Panc1 (cell line): Measurements from ENCODE around the gene JHY. TPM values are rescaled to one million over a fixed set of nuclear protein-coding genes. Genes with fewer than 3 reads are reported as not detected.

ENCODE experiments used
- ATAC-seq: fragments of 200-7000 bp; cut with Tn5 transposase; 2 replicates; pipeline ENCODE4 v1.9.1; 2020; ENCODE audit warnings: mild to moderate bottlenecking, moderate library complexity
- BruUV-seq: library from RNA; stranded (reverse); fragments of 400-500 nt; replicated peaks from 2 replicates; lab custom pipeline; 2021; lab: Mats Ljungman, UMichigan
- CTCF ChIA-PET: fragments of 300-600 bp; sonication (Branson Sonifier 250); formaldehyde crosslinking; loops from one replicate; lab custom pipeline; 2022; ENCODE audit warnings: antibody characterized with exemption; lab: Charles Lee
- POLR2A ChIA-PET: fragments of 300-600 bp; sonication (Branson Sonifier 250); formaldehyde crosslinking; loops from one replicate; lab custom pipeline; 2022; ENCODE audit warnings: antibody characterized with exemption; lab: Charles Lee
- DNase-seq: peaks from one replicate; pipeline ENCODE4 v3.0.0-alpha.2; 2010; ENCODE audit warnings: low read depth, low spot score
- H3K27ac ChIP-seq: 2 replicates; pipeline ENCODE4 v1.5.1; 2011; ENCODE audit warnings: mild to moderate bottlenecking, low read length, inconsistent platforms
- H3K27me3 ChIP-seq: fragments of 200-500 bp; sonication (Bioruptor generic); 2 replicates; pipeline ENCODE4 v1.6.0; 2014; ENCODE audit warnings: low read length, inconsistent platforms; ENCODE audit not compliant: control insufficient read depth, insufficient read depth
- H3K36me3 ChIP-seq: fragments of 200-500 bp; sonication (Bioruptor generic); 2 replicates; pipeline ENCODE4 v1.5.1; 2014; ENCODE audit warnings: inconsistent platforms, mild to moderate bottlenecking, low read length, moderate library complexity; ENCODE audit not compliant: control insufficient read depth, insufficient read depth
- H3K4me1 ChIP-seq: 2 replicates; pipeline ENCODE4 v1.5.1; 2011; ENCODE audit warnings: inconsistent platforms, mild to moderate bottlenecking, low read length, moderate library complexity; ENCODE audit not compliant: control insufficient read depth, insufficient read depth
- H3K4me3 ChIP-seq, 2 experiments: 2 replicates each; pipeline ENCODE4 v1.5.1; 2011 to 2012; ENCODE audit warnings: low read depth in 2 of 2, low read length in 2 of 2, mild to moderate bottlenecking in 2 of 2, inconsistent platforms in 1 of 2, moderate library complexity in 1 of 2
- H3K9me3 ChIP-seq: fragments of 200-500 bp; sonication (Bioruptor generic); 2 replicates; pipeline ENCODE4 v1.5.1; 2014; ENCODE audit warnings: low read depth, mild to moderate bottlenecking, inconsistent platforms, low read length, moderate library complexity; ENCODE audit not compliant: control insufficient read depth, insufficient read depth
- POLR2AphosphoS5 ChIP-seq: IDR thresholded peaks from 2 replicates; pipeline ENCODE4 v1.6.1; 2012; ENCODE audit warnings: mild to moderate bottlenecking, low read depth, low read length, moderate library complexity
- SIN3A ChIP-seq: IDR thresholded peaks from 2 replicates; pipeline ENCODE4 v1.6.1; 2012; ENCODE audit warnings: low read depth, mild to moderate bottlenecking, low read length, moderate library complexity, borderline replicate concordance; ENCODE audit not compliant: insufficient read depth
- TCF7L2 ChIP-seq: IDR thresholded peaks from 2 replicates; pipeline ENCODE4 v1.6.1; 2011; ENCODE audit warnings: mild to moderate bottlenecking, low read depth, low read length, inconsistent platforms
- in situ Hi-C: cut with HindIII; loops from 2 replicates; pipeline ENCODE4 v1.10.0; 2016; ENCODE audit warnings: low sequenced_read_pairs, low pct_unique_long_range_greater_than_20kb
- intact Hi-C: fragments of 100-400 bp; cut with micrococcal nuclease; formaldehyde crosslinking; loops from one replicate; pipeline ENCODE4 v1.10.0; 2022; ENCODE audit not compliant: unreplicated experiment
- total RNA-seq: library from RNA; stranded (reverse); gene quantifications from one replicate; pipeline ENCODE4 v1.2.1, GENCODE V29; 2021; ENCODE audit not compliant: unreplicated experiment
- TF ChIP-seq, protein P1 (sequence below): fragments of 450-650 bp; IDR thresholded peaks from 2 replicates; pipeline ENCODE4 v1.5.1; 2017; ENCODE audit warnings: mild to moderate bottlenecking
- TF ChIP-seq, protein P2 (sequence below), 2 experiments: IDR thresholded peaks; 2 replicates each; pipeline ENCODE4 v1.6.1; 2011 to 2012; ENCODE audit warnings: low read depth in 2 of 2, control low read depth in 1 of 2, low read length in 1 of 2, mild to moderate bottlenecking in 1 of 2, moderate library complexity in 1 of 2; ENCODE audit not compliant: insufficient read depth in 1 of 2

Gene JHY
- total RNA-seq, 1 experiment from 2014 or later, result 10.1 TPM

DNA sequence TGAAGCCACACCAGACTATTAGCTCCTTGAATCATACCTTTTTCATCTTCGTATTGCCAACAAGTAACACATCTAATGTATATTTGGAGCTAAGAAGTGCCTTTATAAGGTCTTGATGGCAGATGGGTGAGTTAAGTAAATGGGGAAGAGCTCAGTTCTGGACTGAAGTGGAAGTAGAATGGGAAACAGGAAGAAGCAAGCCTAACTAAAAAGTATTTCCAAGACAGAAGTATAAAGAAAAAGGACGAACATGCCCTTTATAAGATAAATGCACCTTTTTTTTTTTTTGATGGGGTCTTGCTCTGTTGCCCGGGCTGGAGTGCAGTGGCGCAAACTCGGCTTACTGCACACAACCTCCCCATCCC is 29.8 kb upstream of the JHY start:
- in situ Hi-C loops, result no loop called here
- Histone ChIP-seq H3K4me3 (no peak overlapping the region), H3K9me3 (no peaks in the 10 kb centered on the region), H3K27me3 (no peaks in the 10 kb centered on the region), H3K36me3 (no peaks in the 10 kb centered on the region), H3K4me1 (peaks cover 24% of the 10 kb centered on the region), H3K27ac (no peak overlapping the region)
- CTCF ChIA-PET, result interaction anchor here (0.5 to 2.3 kb wide), 9 partner anchors 20 to 595 kb away, joined by 3 to 12 read pairs (median 4); no protein-coding TSS in a partner anchor
- DNase-seq, result no peak
- no peak for ATAC-seq
- intact Hi-C loops, result loop anchor here (2.0 kb wide), 1 partner anchor 72 kb away; no protein-coding TSS in a partner anchor
- TF ChIP-seq, protein P1, sequence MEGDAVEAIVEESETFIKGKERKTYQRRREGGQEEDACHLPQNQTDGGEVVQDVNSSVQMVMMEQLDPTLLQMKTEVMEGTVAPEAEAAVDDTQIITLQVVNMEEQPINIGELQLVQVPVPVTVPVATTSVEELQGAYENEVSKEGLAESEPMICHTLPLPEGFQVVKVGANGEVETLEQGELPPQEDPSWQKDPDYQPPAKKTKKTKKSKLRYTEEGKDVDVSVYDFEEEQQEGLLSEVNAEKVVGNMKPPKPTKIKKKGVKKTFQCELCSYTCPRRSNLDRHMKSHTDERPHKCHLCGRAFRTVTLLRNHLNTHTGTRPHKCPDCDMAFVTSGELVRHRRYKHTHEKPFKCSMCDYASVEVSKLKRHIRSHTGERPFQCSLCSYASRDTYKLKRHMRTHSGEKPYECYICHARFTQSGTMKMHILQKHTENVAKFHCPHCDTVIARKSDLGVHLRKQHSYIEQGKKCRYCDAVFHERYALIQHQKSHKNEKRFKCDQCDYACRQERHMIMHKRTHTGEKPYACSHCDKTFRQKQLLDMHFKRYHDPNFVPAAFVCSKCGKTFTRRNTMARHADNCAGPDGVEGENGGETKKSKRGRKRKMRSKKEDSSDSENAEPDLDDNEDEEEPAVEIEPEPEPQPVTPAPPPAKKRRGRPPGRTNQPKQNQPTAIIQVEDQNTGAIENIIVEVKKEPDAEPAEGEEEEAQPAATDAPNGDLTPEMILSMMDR, result no peak
- no peak for TF ChIP-seq TCF7L2
- TF ChIP-seq SIN3A, result no peak
- TF ChIP-seq, protein P2, sequence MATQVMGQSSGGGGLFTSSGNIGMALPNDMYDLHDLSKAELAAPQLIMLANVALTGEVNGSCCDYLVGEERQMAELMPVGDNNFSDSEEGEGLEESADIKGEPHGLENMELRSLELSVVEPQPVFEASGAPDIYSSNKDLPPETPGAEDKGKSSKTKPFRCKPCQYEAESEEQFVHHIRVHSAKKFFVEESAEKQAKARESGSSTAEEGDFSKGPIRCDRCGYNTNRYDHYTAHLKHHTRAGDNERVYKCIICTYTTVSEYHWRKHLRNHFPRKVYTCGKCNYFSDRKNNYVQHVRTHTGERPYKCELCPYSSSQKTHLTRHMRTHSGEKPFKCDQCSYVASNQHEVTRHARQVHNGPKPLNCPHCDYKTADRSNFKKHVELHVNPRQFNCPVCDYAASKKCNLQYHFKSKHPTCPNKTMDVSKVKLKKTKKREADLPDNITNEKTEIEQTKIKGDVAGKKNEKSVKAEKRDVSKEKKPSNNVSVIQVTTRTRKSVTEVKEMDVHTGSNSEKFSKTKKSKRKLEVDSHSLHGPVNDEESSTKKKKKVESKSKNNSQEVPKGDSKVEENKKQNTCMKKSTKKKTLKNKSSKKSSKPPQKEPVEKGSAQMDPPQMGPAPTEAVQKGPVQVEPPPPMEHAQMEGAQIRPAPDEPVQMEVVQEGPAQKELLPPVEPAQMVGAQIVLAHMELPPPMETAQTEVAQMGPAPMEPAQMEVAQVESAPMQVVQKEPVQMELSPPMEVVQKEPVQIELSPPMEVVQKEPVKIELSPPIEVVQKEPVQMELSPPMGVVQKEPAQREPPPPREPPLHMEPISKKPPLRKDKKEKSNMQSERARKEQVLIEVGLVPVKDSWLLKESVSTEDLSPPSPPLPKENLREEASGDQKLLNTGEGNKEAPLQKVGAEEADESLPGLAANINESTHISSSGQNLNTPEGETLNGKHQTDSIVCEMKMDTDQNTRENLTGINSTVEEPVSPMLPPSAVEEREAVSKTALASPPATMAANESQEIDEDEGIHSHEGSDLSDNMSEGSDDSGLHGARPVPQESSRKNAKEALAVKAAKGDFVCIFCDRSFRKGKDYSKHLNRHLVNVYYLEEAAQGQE (IDR thresholded peaks at IDR 0.05; ENCODE audit: insufficient read depth in 1 of 2, low read depth in 2 of 2, low read length in 1 of 2), result no peak
- no peak for TF ChIP-seq POLR2AphosphoS5
- BruUV-seq, result no TSS peak
- POLR2A ChIA-PET, result interaction anchor here (0.7 kb wide), 1 partner anchor 58 kb away, joined by 7 read pairs; no protein-coding TSS in a partner anchor

DNA sequence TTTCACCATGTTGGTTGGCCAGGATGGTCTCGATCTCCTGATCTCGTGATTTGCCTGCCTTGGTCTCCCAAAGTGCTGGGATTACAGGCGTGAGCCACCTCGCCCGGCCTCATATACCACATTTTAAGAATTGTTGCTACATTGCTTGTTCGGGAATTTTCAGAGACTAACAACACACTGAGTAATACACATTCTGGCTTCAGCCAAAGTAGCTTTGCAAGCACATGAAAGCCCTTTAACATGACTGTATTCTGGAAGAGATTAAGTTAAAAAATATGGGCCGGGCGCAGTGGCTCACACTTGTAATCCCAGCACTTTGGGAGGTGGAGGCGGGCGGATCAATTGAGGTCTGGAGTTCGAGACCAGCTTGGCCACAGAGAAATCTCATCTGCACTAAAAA is 29.3 kb upstream of the JHY start:
- BruUV-seq, result no TSS peak
- POLR2A ChIA-PET, result no interaction called here

More for the DNA sequence above, 29.3 kb upstream of the JHY start:
- H3K36me3 ChIP-seq, result no peaks in the 10 kb centered on the region
- TF ChIP-seq TCF7L2, result no peak
- TF ChIP-seq, protein P1, result no peak
- TF ChIP-seq, protein P2 (IDR thresholded peaks at IDR 0.05; ENCODE audit: insufficient read depth in 1 of 2, low read depth in 2 of 2, low read length in 1 of 2), result no peak
- no peak for TF ChIP-seq POLR2AphosphoS5
- no peak for TF ChIP-seq SIN3A
- H3K9me3 ChIP-seq, result no peaks in the 10 kb centered on the region
- CTCF ChIA-PET, result interaction anchor here (0.7 to 2.3 kb wide), 8 partner anchors 20 to 276 kb away, joined by 3 to 12 read pairs (median 4); no protein-coding TSS in a partner anchor
- no peak overlapping the region for H3K4me3 ChIP-seq
- H3K4me1 ChIP-seq, result peaks cover 24% of the 10 kb centered on the region
- ATAC-seq (no peak), DNase-seq (no peak)
- intact Hi-C loops, result loop anchor here (2.0 kb wide), 1 partner anchor 72 kb away; no protein-coding TSS in a partner anchor
- in situ Hi-C loops, result no loop called here
- H3K27ac ChIP-seq, result no peak overlapping the region
- H3K27me3 ChIP-seq, result no peaks in the 10 kb centered on the region
